Small intestine (tissue), 7 donors: Measurements from ENCODE around the gene B3GALT5. TPM values are rescaled to one million over a fixed set of nuclear protein-coding genes. Genes with fewer than 3 reads are reported as not detected.
A peak's percentile ranks its signal among the peaks of the same experiment; 100 is the strongest.

Source experiments
- DNase-seq, 2 donors: peaks; one replicate each; pipeline versions ENCODE4 v3.0.0 to v3.0.0-alpha.2; 2013
- FAIRE-seq: peaks from 2 replicates; lab custom pipeline; 2012; peaks lifted over from hg19 to GRCh38; lab: Jason Lieb, UNC
- H3K27ac ChIP-seq, 3 donors: one replicate each; pipeline ENCODE4 v1.5.1; 2013; ENCODE audit warnings: low read length in 2 of 3, mild to moderate bottlenecking in 2 of 3, control low read depth in 1 of 3, inconsistent platforms in 1 of 3, low read depth in 1 of 3, moderate library complexity in 1 of 3
- H3K27me3 ChIP-seq, 3 donors: one replicate each; pipeline ENCODE4 v1.6.1; 2013; ENCODE audit warnings: low read length in 3 of 3, inconsistent platforms in 1 of 3; ENCODE audit not compliant: control insufficient read depth in 3 of 3, insufficient read depth in 3 of 3
- H3K36me3 ChIP-seq, 3 donors: one replicate each; pipeline ENCODE4 v1.6.1; 2013; ENCODE audit warnings: low read length in 3 of 3, inconsistent platforms in 1 of 3, low read depth in 1 of 3, mild to moderate bottlenecking in 1 of 3, moderate library complexity in 1 of 3; ENCODE audit not compliant: control insufficient read depth in 3 of 3, insufficient read depth in 2 of 3
- H3K4me1 ChIP-seq, 3 donors: one replicate each; pipeline ENCODE4 v1.6.1; 2013; ENCODE audit warnings: low read length in 2 of 3, inconsistent platforms in 1 of 3, low read depth in 1 of 3, mild to moderate bottlenecking in 1 of 3, moderate library complexity in 1 of 3; ENCODE audit not compliant: control insufficient read depth in 3 of 3, insufficient read depth in 2 of 3
- H3K4me3 ChIP-seq, 3 donors: one replicate each; pipeline ENCODE4 v1.5.1; 2013; ENCODE audit warnings: low read length in 3 of 3, control low read depth in 1 of 3, inconsistent platforms in 1 of 3, low read depth in 1 of 3, mild to moderate bottlenecking in 1 of 3, moderate library complexity in 1 of 3
- H3K9me3 ChIP-seq, 2 donors: one replicate each; pipeline ENCODE4 v1.6.1; 2013; ENCODE audit warnings: low read depth in 1 of 2, low read length in 1 of 2; ENCODE audit not compliant: control insufficient read depth in 2 of 2, insufficient read depth in 1 of 2
- WGBS, 3 donors: extraction: QIAGEN DNeasy Blood & Tissue Kit; methylation state at CpG; one replicate each; pipeline ENCODE4 v1.1.7; 2013; 5-methylcytosine and 5-hydroxymethylcytosine counted together
- polyA plus RNA-seq, 4 donors: library from polyadenylated mRNA; stranded (reverse) in 3 of 4; unstranded in 1 of 4; fragments of 200-250 nt in 3 of 4; fragments of 120-200 nt in 1 of 4; gene quantifications; one replicate each; pipeline versions ENCODE4 v1.2.1 to v1.2.3, GENCODE V29; 2013
- donor health status: healthy with polysubstance abuse.
- donor health status: control.
- donor health status: control.
- donor health status: Bipolar disorder and iron deficiency.
- donor health status: healthy.

The B3GALT5 gene
- polyA plus RNA-seq, 4 donors = 7.6 to 19.5 (median 14.9) TPM

- no peak overlapping the region for H3K4me3 ChIP-seq
- 94 to 95% (median 94%) methylated on average over 18 of the region's 18 CpGs for WGBS, 3 donors
- H3K9me3 ChIP-seq = no peaks in the 10 kb centered on the region
- H3K27ac ChIP-seq = peak overlapping the region in 1 of 3 donors; percentile 43
- peaks cover 2 to 40% (median 9%) of the 10 kb centered on the region in 3 donors for H3K36me3 ChIP-seq
- DNase-seq (no peak), FAIRE-seq (no peak)
- H3K27me3 ChIP-seq = no peaks in the 10 kb centered on the region
- peaks cover 0 to 26% (median 8%) of the 10 kb centered on the region in 3 donors for H3K4me1 ChIP-seq
These were observed 48.4 kb downstream of the B3GALT5 start for GRCh38 chr21:39661121-39661520.

- no peak for DNase-seq
- Histone ChIP-seq H3K36me3 (peaks cover 2 to 37% (median 9%) of the 10 kb centered on the region in 3 donors), H3K27me3 (no peaks in the 10 kb centered on the region), H3K27ac (no peak overlapping the region), H3K4me3 (no peak overlapping the region), H3K9me3 (no peaks in the 10 kb centered on the region), H3K4me1 (peaks cover 0 to 21% (median 2%) of the 10 kb centered on the region in 3 donors)
- WGBS, 3 donors = 89 to 92% (median 90%) methylated on average over 9 of the region's 9 CpGs
- no peak for FAIRE-seq
These were observed 49.0 kb downstream of the B3GALT5 start for GRCh38 chr21:39661740-39662139.

- FAIRE-seq (no peak), DNase-seq (no peak)
- no peak overlapping the region for H3K4me3 ChIP-seq
- H3K27ac ChIP-seq = no peak overlapping the region
- peaks cover 0 to 16% (median 2%) of the 10 kb centered on the region in 3 donors for H3K4me1 ChIP-seq
- no peaks in the 10 kb centered on the region for H3K9me3 ChIP-seq
- 84 to 89% (median 85%) methylated on average over 8 of the region's 8 CpGs for WGBS, 3 donors
- H3K27me3 ChIP-seq = no peaks in the 10 kb centered on the region
- H3K36me3 ChIP-seq = peaks cover 2 to 39% (median 9%) of the 10 kb centered on the region in 3 donors
These were observed 49.7 kb downstream of the B3GALT5 start for GRCh38 chr21:39662411-39662953.

GRCh38 chr21:39663066-39663465 lies 50.3 kb downstream of the B3GALT5 start:
- H3K27me3 ChIP-seq = no peaks in the 10 kb centered on the region
- H3K4me1 ChIP-seq = peaks cover 0 to 12% (median 2%) of the 10 kb centered on the region in 3 donors
- H3K9me3 ChIP-seq = no peaks in the 10 kb centered on the region
- no peak overlapping the region for H3K27ac ChIP-seq
- H3K36me3 ChIP-seq = peaks cover 2 to 37% (median 9%) of the 10 kb centered on the region in 3 donors
- no peak for FAIRE-seq
- 86 to 93% (median 91%) methylated on average over 10 of the region's 10 CpGs for WGBS, 3 donors
- no peak for DNase-seq
- H3K4me3 ChIP-seq = no peak overlapping the region

GRCh38 chr21:39663742-39664492 lies 51.2 kb downstream of the B3GALT5 start:
- H3K4me3 ChIP-seq = no peak overlapping the region
- peaks cover 0 to 12% (median 0%) of the 10 kb centered on the region in 3 donors for H3K4me1 ChIP-seq
- no peak overlapping the region for H3K27ac ChIP-seq
- no peaks in the 10 kb centered on the region for H3K27me3 ChIP-seq
- no peaks in the 10 kb centered on the region for H3K9me3 ChIP-seq
- DNase-seq (no peak), FAIRE-seq (no peak)
- H3K36me3 ChIP-seq = peaks cover 2 to 37% (median 9%) of the 10 kb centered on the region in 3 donors
- 84 to 88% (median 87%) methylated on average over 15 of the region's 15 CpGs for WGBS, 3 donors

GRCh38 chr21:39664586-39664985 lies 51.8 kb downstream of the B3GALT5 start:
- H3K27me3 ChIP-seq = no peaks in the 10 kb centered on the region
- peaks cover 0 to 13% (median 0%) of the 10 kb centered on the region in 3 donors for H3K4me1 ChIP-seq
- H3K36me3 ChIP-seq = peaks cover 2 to 37% (median 9%) of the 10 kb centered on the region in 3 donors
- no peak overlapping the region for H3K27ac ChIP-seq
- WGBS, 3 donors = 93 to 95% (median 94%) methylated on average over 11 to 12 of the region's 12 CpGs
- H3K4me3 ChIP-seq = no peak overlapping the region
- H3K9me3 ChIP-seq = no peaks in the 10 kb centered on the region
- FAIRE-seq (no peak), DNase-seq (no peak)

- Histone ChIP-seq H3K4me3 (no peak overlapping the region), H3K36me3 (peaks cover 2 to 36% (median 7%) of the 10 kb centered on the region in 3 donors), H3K27me3 (no peaks in the 10 kb centered on the region), H3K9me3 (no peaks in the 10 kb centered on the region), H3K4me1 (peaks cover 0 to 14% (median 0%) of the 10 kb centered on the region in 3 donors), H3K27ac (no peak overlapping the region)
- WGBS, 3 donors = 88 to 92% (median 91%) methylated on average over 6 of the region's 6 CpGs
- DNase-seq (no peak), FAIRE-seq (no peak)
These were observed 53.3 kb downstream of the B3GALT5 start for GRCh38 chr21:39666026-39666425.

- Histone ChIP-seq H3K27me3 (no peaks in the 10 kb centered on the region), H3K27ac (no peak overlapping the region), H3K4me3 (no peak overlapping the region), H3K4me1 (peaks cover 0 to 14% (median 0%) of the 10 kb centered on the region in 3 donors), H3K36me3 (peaks cover 0 to 28% (median 7%) of the 10 kb centered on the region in 3 donors), H3K9me3 (no peaks in the 10 kb centered on the region)
- FAIRE-seq (no peak), DNase-seq (no peak)
- 77 to 81% (median 77%) methylated on average over 17 of the region's 17 CpGs for WGBS, 3 donors
These were observed 54.1 kb downstream of the B3GALT5 start for GRCh38 chr21:39666681-39667315.
